Large intestine (tissue), 3 donors: ENCODE data around the gene ABCA8. TPM values are rescaled to one million over a fixed set of nuclear protein-coding genes. Genes with fewer than 3 reads are reported as not detected.

ENCODE experiments used
- DNase-seq, 2 donors: peaks; one replicate each; pipeline versions ENCODE4 v3.0.0 to v3.0.0-alpha.2; 2013
- H3K27ac ChIP-seq: one replicate; pipeline ENCODE4 v1.5.1; 2013; ENCODE audit warnings: low read length
- H3K27me3 ChIP-seq: 2 replicates; pipeline ENCODE4 v1.6.1; 2013; ENCODE audit warnings: low read length; ENCODE audit not compliant: control insufficient read depth, insufficient read depth
- H3K36me3 ChIP-seq: 2 replicates; pipeline ENCODE4 v1.6.1; 2013; ENCODE audit warnings: low read length; ENCODE audit not compliant: control insufficient read depth, insufficient read depth
- H3K4me1 ChIP-seq: one replicate; pipeline ENCODE4 v1.6.1; 2013; ENCODE audit warnings: low read length; ENCODE audit not compliant: control insufficient read depth, insufficient read depth
- H3K4me3 ChIP-seq: one replicate; pipeline ENCODE4 v1.5.1; 2013; ENCODE audit warnings: low read length
- H3K9me3 ChIP-seq: one replicate; pipeline ENCODE4 v1.6.1; 2013; ENCODE audit warnings: mild to moderate bottlenecking, low read depth, low read length, moderate library complexity; ENCODE audit not compliant: control insufficient read depth
- WGBS: methylation state at CpG from one replicate; pipeline ENCODE4 v1.1.5; 2013; ENCODE audit warnings: low lambda C conversion rate; ENCODE audit not compliant: insufficient coverage; 5-methylcytosine and 5-hydroxymethylcytosine counted together
- polyA plus RNA-seq: library from polyadenylated mRNA; unstranded; fragments of 120-200 nt; gene quantifications from one replicate; pipeline ENCODE4 v1.2.1, GENCODE V29; 2013

Gene ABCA8
- polyA plus RNA-seq, 1 donor = 16.8 TPM

DNA sequence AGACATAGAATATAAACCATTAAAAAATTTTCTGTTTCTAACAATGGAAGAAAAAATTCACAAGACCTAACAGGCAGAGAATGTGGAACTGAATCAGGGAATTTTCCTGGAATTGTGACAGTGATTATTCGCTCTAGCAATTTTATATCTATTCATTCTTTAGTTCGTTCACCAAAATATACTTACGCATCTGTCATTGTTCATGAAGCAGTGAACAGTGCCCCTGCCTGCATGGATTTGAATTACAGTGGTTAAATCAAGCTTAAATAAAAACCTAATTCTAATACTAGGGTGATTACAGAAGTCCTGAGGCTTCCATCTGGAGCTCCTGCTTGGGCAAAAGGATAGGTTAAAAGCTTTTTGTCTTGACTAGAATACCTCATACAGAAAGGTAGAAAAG, 48.6 kb downstream of the ABCA8 start:
- no peak overlapping the region for H3K27ac ChIP-seq
- no peaks in the 10 kb centered on the region for H3K9me3 ChIP-seq
- DNase-seq = no peak
- no peaks in the 10 kb centered on the region for H3K36me3 ChIP-seq
- H3K4me3 ChIP-seq = no peak overlapping the region
- no peaks in the 10 kb centered on the region for H3K4me1 ChIP-seq
- no peaks in the 10 kb centered on the region for H3K27me3 ChIP-seq
- WGBS = 75% methylated on average over 3 of the region's 3 CpGs

DNA sequence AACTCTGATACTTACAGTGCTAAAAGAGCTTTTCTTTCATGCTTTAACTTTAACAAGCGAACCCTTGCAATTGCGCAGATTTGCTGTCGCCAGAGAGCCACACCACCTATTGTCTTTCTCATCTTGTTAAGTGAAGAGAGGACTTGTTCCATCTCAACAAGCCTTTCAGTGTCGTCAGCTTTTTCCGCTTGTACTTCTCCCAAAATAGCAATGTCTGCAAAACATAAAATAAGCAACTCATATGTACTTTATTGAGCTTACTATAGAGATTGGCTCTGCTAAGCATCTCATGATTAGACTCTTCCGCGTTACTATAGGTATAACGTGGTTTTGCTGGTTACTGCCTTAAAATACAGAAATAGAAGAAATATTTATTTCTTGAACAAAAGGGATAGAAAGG, 51.9 kb downstream of the ABCA8 start:
- no peak for DNase-seq
- no peak overlapping the region for H3K4me3 ChIP-seq
- no peak overlapping the region for H3K27ac ChIP-seq
- no CpG with 5 or more reads among the region's 8 CpGs for WGBS
- no peaks in the 10 kb centered on the region for H3K4me1 ChIP-seq
- no peaks in the 10 kb centered on the region for H3K36me3 ChIP-seq
- no peaks in the 10 kb centered on the region for H3K27me3 ChIP-seq
- H3K9me3 ChIP-seq = peaks cover 3% of the 10 kb centered on the region

DNA sequence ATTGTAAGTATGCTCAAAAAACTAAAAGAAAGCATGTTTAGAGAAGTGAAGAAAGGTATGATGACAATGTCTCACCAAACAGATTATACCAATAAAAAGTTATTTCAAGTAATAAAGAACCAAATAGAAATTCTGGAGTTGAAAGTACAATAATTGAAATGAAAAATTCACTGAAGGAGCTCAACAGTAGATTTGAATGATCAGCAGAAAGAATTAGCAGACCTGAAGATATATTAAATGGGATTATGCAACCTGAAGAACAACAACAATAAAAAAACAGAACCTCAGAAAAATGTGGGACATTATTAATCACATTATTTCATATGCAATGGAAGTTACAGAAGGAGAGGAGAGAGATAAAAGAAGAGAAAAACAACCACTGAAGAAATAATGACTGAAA, 57.6 kb downstream of the ABCA8 start:
- Histone ChIP-seq H3K27ac (no peak overlapping the region), H3K4me1 (no peaks in the 10 kb centered on the region), H3K27me3 (no peaks in the 10 kb centered on the region), H3K9me3 (peaks cover 5% of the 10 kb centered on the region), H3K36me3 (no peaks in the 10 kb centered on the region), H3K4me3 (no peak overlapping the region)
- DNase-seq = no peak

DNA sequence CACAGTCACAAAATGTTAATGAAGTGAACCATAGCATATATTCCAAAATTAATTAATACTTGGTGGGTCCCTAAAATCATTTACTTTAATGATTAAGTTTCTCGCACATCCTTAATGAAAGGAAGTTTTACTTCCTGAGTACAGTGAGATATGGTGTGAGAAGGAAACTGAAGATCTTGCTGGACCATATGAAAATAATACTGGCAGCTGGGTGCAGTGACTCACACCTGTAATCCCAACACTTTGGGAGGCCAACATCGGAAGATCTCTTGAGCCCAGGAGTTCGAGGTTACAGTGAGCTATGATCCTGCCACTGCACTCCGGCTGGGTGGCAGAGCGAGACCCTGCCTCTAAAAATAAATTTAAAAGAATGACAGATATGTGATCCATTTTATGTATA, 62.5 kb downstream of the ABCA8 start:
- peaks cover under 1% of the 10 kb centered on the region for H3K9me3 ChIP-seq
- no peak overlapping the region for H3K4me3 ChIP-seq
- no peaks in the 10 kb centered on the region for H3K4me1 ChIP-seq
- H3K27ac ChIP-seq = no peak overlapping the region
- no peak for DNase-seq
- H3K36me3 ChIP-seq = no peaks in the 10 kb centered on the region
- WGBS = no CpG with 5 or more reads among the region's 5 CpGs
- H3K27me3 ChIP-seq = no peaks in the 10 kb centered on the region

DNA sequence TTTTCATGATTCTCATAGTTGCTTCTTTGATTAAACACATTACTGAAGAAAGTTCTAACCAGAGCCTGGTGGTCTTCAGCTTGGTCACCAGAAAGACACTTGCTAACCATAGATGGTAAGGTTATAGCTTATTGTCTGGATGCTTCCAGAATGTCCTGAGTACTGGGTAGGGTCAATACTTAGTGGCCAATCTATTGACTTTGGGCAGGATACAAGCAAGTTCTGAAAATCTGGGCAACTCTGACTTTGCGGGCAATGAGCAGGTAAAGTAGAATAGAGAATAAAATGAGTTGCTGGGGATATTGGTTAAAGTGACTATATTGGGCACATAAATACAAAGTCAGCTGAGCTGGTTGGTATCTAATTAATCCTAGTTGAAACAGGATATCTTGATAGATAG, 63.0 kb downstream of the ABCA8 start:
- WGBS = 100% methylated on average over 1 of the region's 1 CpG
- H3K27ac ChIP-seq = no peak overlapping the region
- DNase-seq = no peak
- H3K4me1 ChIP-seq = no peaks in the 10 kb centered on the region
- no peak overlapping the region for H3K4me3 ChIP-seq
- no peaks in the 10 kb centered on the region for H3K27me3 ChIP-seq
- H3K9me3 ChIP-seq = no peaks in the 10 kb centered on the region
- H3K36me3 ChIP-seq = no peaks in the 10 kb centered on the region

DNA sequence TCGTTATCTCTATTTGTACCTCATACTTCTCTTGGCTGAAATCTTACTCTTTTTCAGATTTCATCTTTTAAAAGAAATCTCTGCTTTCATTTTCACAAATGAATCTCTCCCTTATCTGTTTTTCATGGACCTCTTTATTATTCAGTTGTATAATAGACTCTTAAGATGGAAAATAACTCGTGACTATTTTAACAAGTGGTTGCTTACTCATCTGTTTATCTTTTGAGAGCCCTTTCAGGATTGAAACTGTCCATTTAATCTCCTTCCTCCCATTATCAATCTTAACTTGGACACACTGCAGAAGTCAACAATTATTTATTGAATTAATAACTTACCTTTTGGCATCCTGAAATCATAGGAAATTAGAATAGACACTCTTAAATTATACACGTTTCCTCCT, 68.8 kb downstream of the ABCA8 start:
- Histone ChIP-seq H3K4me3 (no peak overlapping the region), H3K9me3 (no peaks in the 10 kb centered on the region), H3K27me3 (no peaks in the 10 kb centered on the region), H3K27ac (no peak overlapping the region), H3K4me1 (no peaks in the 10 kb centered on the region), H3K36me3 (no peaks in the 10 kb centered on the region)
- DNase-seq = no peak
- WGBS = 77% methylated on average over 3 of the region's 3 CpGs

DNA sequence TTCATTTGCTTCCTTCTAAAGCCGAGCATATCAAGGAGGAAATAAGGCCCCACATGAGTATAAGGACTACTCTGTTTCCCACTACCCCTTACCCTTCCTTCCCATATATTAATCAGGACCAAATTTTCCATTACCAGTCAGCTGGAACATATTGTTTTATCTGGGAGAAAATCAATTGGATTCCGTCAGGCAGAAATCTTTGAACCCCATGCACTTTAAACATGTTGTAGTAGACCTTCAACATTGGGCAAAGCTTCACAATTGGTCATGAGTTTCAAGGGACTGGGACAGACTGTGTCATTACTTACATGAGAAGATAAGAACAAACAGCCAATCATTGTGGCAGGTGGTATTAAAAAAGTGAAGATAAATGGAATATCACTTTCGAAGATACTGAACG, 70.3 kb downstream of the ABCA8 start:
- 100% methylated on average over 1 of the region's 4 CpGs for WGBS
- no peaks in the 10 kb centered on the region for H3K36me3 ChIP-seq

DNA sequence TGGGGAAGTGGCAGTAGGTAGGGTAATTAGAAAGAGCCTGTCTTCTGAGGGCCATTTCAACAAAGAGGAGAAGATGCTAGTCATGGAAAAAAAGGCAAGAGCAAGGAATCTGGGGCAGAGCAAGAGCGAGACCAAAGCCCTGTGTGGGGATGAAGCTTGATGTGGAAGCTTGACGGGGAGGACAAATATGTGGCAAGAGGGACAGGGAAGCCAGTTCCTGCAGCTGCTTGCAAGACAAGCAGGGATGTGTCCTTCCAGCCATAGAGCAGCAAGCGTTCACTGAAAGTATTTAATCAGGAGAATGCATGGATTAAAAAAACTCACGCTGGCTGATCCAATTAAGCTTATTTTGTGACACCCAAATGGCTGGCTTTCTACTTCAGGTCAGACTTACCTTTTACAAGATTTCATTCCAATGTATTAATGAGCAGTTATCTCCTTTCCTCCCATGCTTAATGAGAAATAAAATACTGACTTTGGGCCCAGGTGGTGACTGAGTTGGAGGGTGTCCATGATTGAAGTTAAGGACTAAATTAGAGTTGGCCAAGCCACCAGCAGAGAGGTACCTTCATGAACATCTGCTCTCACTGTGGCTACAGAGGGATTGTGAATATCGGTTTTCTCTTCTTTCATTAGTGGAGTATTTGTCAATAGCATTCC, 76.8 kb downstream of the ABCA8 start:
- no peak overlapping the region for H3K27ac ChIP-seq
- WGBS = 80% methylated on average over 1 of the region's 5 CpGs
- no peaks in the 10 kb centered on the region for H3K36me3 ChIP-seq
- DNase-seq = no peak
- no peaks in the 10 kb centered on the region for H3K27me3 ChIP-seq
- peaks cover 15% of the 10 kb centered on the region for H3K9me3 ChIP-seq
- no peaks in the 10 kb centered on the region for H3K4me1 ChIP-seq
- no peak overlapping the region for H3K4me3 ChIP-seq

More for the DNA sequence above, 70.3 kb downstream of the ABCA8 start:
- Histone ChIP-seq H3K9me3 (peaks cover 8% of the 10 kb centered on the region), H3K4me1 (no peaks in the 10 kb centered on the region), H3K27ac (no peak overlapping the region), H3K4me3 (no peak overlapping the region), H3K27me3 (no peaks in the 10 kb centered on the region)
- no peak for DNase-seq

DNA sequence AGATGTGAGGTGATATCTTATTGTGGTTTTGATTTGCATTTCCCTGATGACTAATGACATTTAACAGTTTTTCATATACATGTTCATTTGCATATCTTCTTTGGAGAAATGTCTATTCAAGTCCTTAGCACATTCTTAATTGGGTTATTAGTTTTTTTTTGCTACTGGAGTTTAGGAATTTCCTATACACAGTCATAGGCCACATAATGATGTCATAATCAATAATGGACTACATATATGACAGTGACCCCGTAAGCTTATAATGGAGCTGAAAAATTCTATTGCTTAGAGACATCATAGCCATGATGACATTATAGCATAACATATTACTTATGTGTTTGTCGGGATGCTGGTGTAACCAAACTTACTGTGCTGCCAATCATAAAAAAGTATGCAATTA, 83.7 kb downstream of the ABCA8 start:
- Histone ChIP-seq H3K4me3 (no peak overlapping the region), H3K27ac (no peak overlapping the region), H3K4me1 (no peaks in the 10 kb centered on the region), H3K27me3 (no peaks in the 10 kb centered on the region), H3K9me3 (no peaks in the 10 kb centered on the region), H3K36me3 (no peaks in the 10 kb centered on the region)
- no CpG with 5 or more reads among the region's 2 CpGs for WGBS
- no peak for DNase-seq

DNA sequence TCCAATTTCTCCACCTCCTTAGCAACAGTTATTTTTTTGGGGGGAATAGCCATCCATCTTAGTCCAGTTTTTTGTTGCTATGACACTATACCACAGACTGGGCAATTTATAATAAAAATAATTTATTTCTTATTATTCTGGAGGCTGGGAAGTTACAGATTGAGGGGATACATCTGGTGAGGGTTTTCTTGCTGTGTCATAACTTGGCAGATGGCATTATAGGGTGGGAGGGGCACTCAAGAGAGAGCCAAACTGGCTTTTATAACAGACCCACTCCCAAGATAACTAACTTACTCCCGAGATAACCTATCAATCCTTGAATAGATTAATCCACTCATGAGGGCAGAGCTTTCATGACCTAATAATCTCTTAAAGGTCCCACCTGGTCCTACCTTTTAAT, 84.2 kb downstream of the ABCA8 start:
- DNase-seq = no peak
- Histone ChIP-seq H3K36me3 (no peaks in the 10 kb centered on the region), H3K9me3 (no peaks in the 10 kb centered on the region), H3K27ac (no peak overlapping the region), H3K27me3 (no peaks in the 10 kb centered on the region), H3K4me3 (no peak overlapping the region), H3K4me1 (no peaks in the 10 kb centered on the region)
- WGBS = no CpG with 5 or more reads among the region's 1 CpG

DNA sequence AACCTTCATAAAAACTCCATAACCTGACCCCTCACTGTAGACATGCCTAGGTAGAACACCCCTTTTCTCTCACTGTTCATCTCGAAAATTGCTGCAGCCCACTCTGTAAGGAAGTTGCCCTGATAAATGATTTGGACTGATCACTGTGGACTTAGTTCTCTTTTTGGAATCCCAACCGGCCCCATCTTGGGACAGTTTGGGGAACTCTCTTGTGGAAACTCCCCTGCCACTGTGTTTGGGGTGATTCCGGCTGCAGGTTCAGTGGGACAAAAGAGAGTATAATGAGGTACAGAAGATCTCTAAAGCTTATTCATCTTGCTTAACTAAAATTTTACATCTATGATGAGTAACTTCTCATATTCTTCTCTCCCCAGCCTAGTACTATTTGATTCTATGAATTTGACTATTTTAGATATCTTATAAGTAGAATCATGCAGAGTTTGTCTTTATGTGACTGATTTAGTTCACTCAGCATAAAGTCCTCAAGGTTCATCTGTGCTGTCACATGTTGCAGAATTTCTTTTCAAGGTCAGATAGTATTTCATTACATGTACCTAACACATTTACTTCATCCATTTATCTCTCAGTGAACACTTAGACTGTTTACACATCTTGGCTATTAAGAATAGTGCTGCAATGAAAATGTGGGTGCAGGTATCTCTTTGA, 84.9 kb downstream of the ABCA8 start:
- no peaks in the 10 kb centered on the region for H3K27me3 ChIP-seq
- H3K27ac ChIP-seq = no peak overlapping the region
- no CpG with 5 or more reads among the region's 3 CpGs for WGBS
- H3K9me3 ChIP-seq = no peaks in the 10 kb centered on the region
- no peak for DNase-seq
- no peaks in the 10 kb centered on the region for H3K4me1 ChIP-seq
- no peak overlapping the region for H3K4me3 ChIP-seq
- no peaks in the 10 kb centered on the region for H3K36me3 ChIP-seq
